Liver (tissue), 9 donors: ENCODE measurements around the gene CITED2. TPM values are rescaled to one million over a fixed set of nuclear protein-coding genes. Genes with fewer than 3 reads are reported as not detected.

Experiments used
- DNase-seq: peaks from one replicate; pipeline ENCODE4 v3.0.0-alpha.2; 2017; ENCODE audit warnings: low spot score
- H3K27ac ChIP-seq, 2 donors: one replicate each; pipeline ENCODE4 v1.7.0; 2013; ENCODE audit warnings: inconsistent platforms in 2 of 2, low read length in 2 of 2, control low read depth in 1 of 2, low read depth in 1 of 2, mild to moderate bottlenecking in 1 of 2
- H3K27me3 ChIP-seq, 4 donors: one replicate each; pipeline versions ENCODE4 v1.6.1 to v1.7.0; 2013; ENCODE audit warnings: low read length in 3 of 4, inconsistent platforms in 1 of 4, mild to moderate bottlenecking in 1 of 4, moderate library complexity in 1 of 4; ENCODE audit not compliant: control insufficient read depth in 4 of 4, insufficient read depth in 4 of 4
- H3K36me3 ChIP-seq, 4 donors: one replicate each; pipeline versions ENCODE4 v1.6.1 to v1.7.0; 2013; ENCODE audit warnings: low read length in 3 of 4, mild to moderate bottlenecking in 3 of 4, low read depth in 1 of 4, moderate library complexity in 1 of 4; ENCODE audit not compliant: control insufficient read depth in 4 of 4, insufficient read depth in 3 of 4
- H3K4me1 ChIP-seq, 4 donors: one replicate each; pipeline versions ENCODE4 v1.6.1 to v1.7.0; 2013; ENCODE audit warnings: low read length in 3 of 4, mild to moderate bottlenecking in 3 of 4, moderate library complexity in 1 of 4; ENCODE audit not compliant: control insufficient read depth in 4 of 4, insufficient read depth in 4 of 4
- H3K4me3 ChIP-seq, 3 donors: one replicate each; pipeline versions ENCODE4 v1.6.1 to v1.7.0; 2013; ENCODE audit warnings: low read length in 3 of 3, control low read depth in 1 of 3, low read depth in 1 of 3, mild to moderate bottlenecking in 1 of 3
- H3K9ac ChIP-seq, 2 donors: one replicate each; pipeline ENCODE4 v1.7.0; 2013; ENCODE audit warnings: low read length in 2 of 2, mild to moderate bottlenecking in 2 of 2, moderate library complexity in 2 of 2, control low read depth in 1 of 2, low read depth in 1 of 2
- H3K9me3 ChIP-seq, 4 donors: one replicate each; pipeline versions ENCODE4 v1.6.1 to v1.7.0; 2013; ENCODE audit warnings: low read length in 3 of 4; ENCODE audit not compliant: control insufficient read depth in 4 of 4
- ATF3 ChIP-seq: IDR thresholded peaks from 2 replicates; pipeline ENCODE4 v1.6.1; 2016; ENCODE audit warnings: antibody characterized with exemption
- CTCF ChIP-seq: fragments of 150-350 bp; IDR thresholded peaks from 2 replicates; pipeline ENCODE4 v1.5.1; 2017; ENCODE audit warnings: improper control_type of control experiment, low read depth, low read length; ENCODE audit not compliant: missing input control
- EGR1 ChIP-seq, 2 donors: IDR thresholded peaks; 2 replicates each; pipeline ENCODE4 v1.6.1; 2016 to 2018; ENCODE audit warnings: antibody characterized with exemption in 2 of 2, low read depth in 2 of 2
- FOXA1 ChIP-seq: IDR thresholded peaks from 2 replicates; pipeline ENCODE4 v1.6.1; 2016; ENCODE audit warnings: antibody characterized with exemption
- FOXA2 ChIP-seq: IDR thresholded peaks from 2 replicates; pipeline ENCODE4 v1.6.1; 2016; ENCODE audit warnings: antibody characterized with exemption
- GABPA ChIP-seq, 2 donors: IDR thresholded peaks in 1 of 2; conservative IDR thresholded peaks in 1 of 2; 2 replicates each; pipeline ENCODE4 v1.6.1; 2016; ENCODE audit warnings: antibody characterized with exemption in 2 of 2, mild to moderate bottlenecking in 1 of 2, moderate library complexity in 1 of 2
- HNF4A ChIP-seq, 2 donors: conservative IDR thresholded peaks; 2 replicates each; pipeline ENCODE4 v1.6.1; 2016; ENCODE audit warnings: antibody characterized with exemption in 2 of 2, mild to moderate bottlenecking in 2 of 2
- HNF4G ChIP-seq: IDR thresholded peaks from 2 replicates; pipeline ENCODE4 v1.6.1; 2016; ENCODE audit warnings: antibody characterized with exemption
- JUND ChIP-seq, 2 donors: IDR thresholded peaks; 2 replicates each; pipeline ENCODE4 v1.6.1; 2016; ENCODE audit warnings: antibody characterized with exemption in 2 of 2
- MAX ChIP-seq: IDR thresholded peaks from 2 replicates; pipeline ENCODE4 v1.6.1; 2016; ENCODE audit warnings: antibody characterized with exemption
- NR2F2 ChIP-seq: IDR thresholded peaks from 2 replicates; pipeline ENCODE4 v1.6.1; 2016; ENCODE audit warnings: antibody characterized with exemption
- RAD21 ChIP-seq, 2 donors: IDR thresholded peaks; 2 replicates each; pipeline ENCODE4 v1.6.1; 2016; ENCODE audit warnings: antibody characterized with exemption in 2 of 2, mild to moderate bottlenecking in 2 of 2
- REST ChIP-seq: IDR thresholded peaks from 2 replicates; pipeline ENCODE4 v1.6.1; 2016; ENCODE audit warnings: antibody characterized with exemption, mild to moderate bottlenecking
- RXRA ChIP-seq, 2 donors: IDR thresholded peaks; 2 replicates each; pipeline ENCODE4 v1.6.1; 2017 to 2018; ENCODE audit warnings: antibody characterized with exemption in 2 of 2, mild to moderate bottlenecking in 1 of 2
- SP1 ChIP-seq: IDR thresholded peaks from 2 replicates; pipeline ENCODE4 v1.6.1; 2018; ENCODE audit warnings: antibody characterized with exemption, mild to moderate bottlenecking
- TAF1 ChIP-seq: conservative IDR thresholded peaks from 2 replicates; pipeline ENCODE4 v1.6.1; 2016; ENCODE audit warnings: antibody characterized with exemption, mild to moderate bottlenecking
- YY1 ChIP-seq: IDR thresholded peaks from 2 replicates; pipeline ENCODE4 v1.6.1; 2016; ENCODE audit warnings: antibody characterized with exemption, mild to moderate bottlenecking
- ZBTB33 ChIP-seq: IDR thresholded peaks from 2 replicates; pipeline ENCODE4 v1.6.1; 2016; ENCODE audit warnings: antibody characterized with exemption
- WGBS: extraction: QIAGEN DNeasy Blood & Tissue Kit; methylation state at CpG from one replicate; pipeline ENCODE4 v1.1.7; 2013; 5-methylcytosine and 5-hydroxymethylcytosine counted together
- polyA plus RNA-seq, 2 donors: library from polyadenylated mRNA; stranded (reverse) in 1 of 2; unstranded in 1 of 2; fragments of 200-250 nt in 1 of 2; fragments of >200 nt in 1 of 2; fragmentation: Nextera tagmentation in 1 of 2; extraction: Ambion mirVana in 1 of 2; gene quantifications; one replicate each; pipeline versions ENCODE4 v1.2.1 to v1.2.3, GENCODE V29; 2013 to 2015
- total RNA-seq, 2 donors: library from RNA; depleted of rRNA; stranded (reverse); fragments of >200 nt; gene quantifications; one replicate each; pipeline ENCODE4 v1.2.3, GENCODE V29; 2014
- donor health status: healthy.
- donor health status: healthy.
- donor health status: healthy.
- donor health status: healthy.
- donor health status: healthy.

Gene CITED2
- total and polyA plus RNA-seq, 4 donors = 9.9 to 57.1 (median 22.5) TPM

- Histone ChIP-seq H3K4me3 (no peak overlapping the region), H3K27me3 (no peaks in the 10 kb centered on the region), H3K4me1 (no peaks in the 10 kb centered on the region), H3K9me3 (no peaks in the 10 kb centered on the region), H3K27ac (no peak overlapping the region), H3K9ac (no peak overlapping the region), H3K36me3 (no peaks in the 10 kb centered on the region)
- TF ChIP-seq ZBTB33 (no peak), YY1 (no peak), SP1 (no peak), RXRA (IDR thresholded peaks at IDR 0.05) (no peak), HNF4A (conservative IDR thresholded peaks at IDR 0.05) (no peak), EGR1 (IDR thresholded peaks at IDR 0.05; ENCODE audit: low read depth in 2 of 2) (no peak), JUND (IDR thresholded peaks at IDR 0.05) (no peak), NR2F2 (no peak), MAX (no peak), FOXA1 (no peak), GABPA (IDR thresholded peaks at IDR 0.05 in 1 of 2, conservative IDR thresholded peaks at IDR 0.05 in 1 of 2) (no peak), HNF4G (no peak), CTCF (no peak), ATF3 (no peak), RAD21 (IDR thresholded peaks at IDR 0.05) (no peak), REST (no peak), FOXA2 (no peak), TAF1 (no peak)
- DNase-seq = no peak
- WGBS = 87% methylated on average over 6 of the region's 6 CpGs
These were observed 48.7 kb upstream of the CITED2 start for GRCh38 chr6:139423037-139423703.
